LNCAP (cell line): ENCODE results near the gene VPS39.

Source experiments
- CTCF ChIP-seq: fragments of 450-650 bp; IDR thresholded peaks from 2 replicates; pipeline ENCODE4 v1.5.1; 2017; ENCODE audit warnings: mild to moderate bottlenecking

Gene VPS39

DNA sequence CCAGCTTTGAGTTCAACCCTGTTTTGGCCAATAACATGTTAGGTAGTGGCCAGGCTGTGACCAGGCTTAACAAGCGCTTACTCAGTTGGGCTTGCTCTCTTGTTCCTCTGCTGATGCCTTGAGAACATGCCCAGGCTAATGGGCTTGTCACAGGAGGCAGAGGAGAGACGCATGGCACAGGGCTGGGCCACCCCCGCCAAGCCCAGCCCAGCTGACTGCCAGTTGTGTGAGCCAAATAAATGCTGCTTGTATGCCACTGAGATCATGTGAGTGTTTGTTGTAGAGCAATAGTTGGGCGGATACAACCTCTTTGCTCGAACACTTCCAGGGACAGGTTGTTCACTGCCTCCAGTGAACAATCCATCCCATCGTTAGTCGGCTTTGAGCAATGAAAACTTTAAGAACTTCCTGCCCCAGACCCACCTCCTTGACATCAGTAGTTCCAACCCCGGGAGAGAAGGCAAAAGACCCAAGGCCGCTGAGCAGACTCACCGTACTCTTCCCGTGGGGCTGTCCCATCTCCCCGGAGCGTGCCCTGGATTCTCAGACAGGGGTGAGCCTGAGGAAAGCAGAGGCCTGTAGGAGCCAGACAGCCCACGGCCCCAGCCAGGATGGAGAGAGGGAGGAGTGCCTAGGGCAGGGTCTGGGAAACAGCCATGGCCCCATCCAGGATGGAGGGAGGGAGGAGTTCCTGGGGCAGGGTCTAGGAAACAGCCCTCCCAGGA, 55.7 kb downstream of the VPS39 start:
- TF ChIP-seq CTCF = no peak

GRCh38 chr15:42151736-42152135, 56.4 kb downstream of the VPS39 start:
- no peak for TF ChIP-seq CTCF

DNA sequence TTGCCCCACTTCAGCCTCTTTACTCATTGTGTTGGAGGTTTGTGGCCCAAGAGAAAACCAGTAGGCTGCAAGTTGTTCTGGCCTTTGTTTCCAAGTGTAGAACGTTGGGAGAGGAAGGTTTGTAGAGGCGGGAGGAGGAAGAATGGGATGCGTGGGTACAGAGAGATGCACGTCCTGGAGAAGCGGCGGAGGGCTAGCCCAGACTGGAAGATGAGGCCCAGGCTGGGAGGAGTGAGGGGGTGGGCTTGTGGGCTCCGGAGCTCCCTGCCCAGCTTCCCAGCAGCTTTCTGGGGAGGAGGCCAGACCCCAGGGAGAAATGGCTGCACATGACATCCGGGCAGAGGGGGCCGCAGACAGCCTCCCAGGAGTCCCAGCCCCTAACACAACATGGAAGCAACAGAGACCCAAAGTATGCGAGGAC, 57.0 kb downstream of the VPS39 start:
- no peak for TF ChIP-seq CTCF

DNA sequence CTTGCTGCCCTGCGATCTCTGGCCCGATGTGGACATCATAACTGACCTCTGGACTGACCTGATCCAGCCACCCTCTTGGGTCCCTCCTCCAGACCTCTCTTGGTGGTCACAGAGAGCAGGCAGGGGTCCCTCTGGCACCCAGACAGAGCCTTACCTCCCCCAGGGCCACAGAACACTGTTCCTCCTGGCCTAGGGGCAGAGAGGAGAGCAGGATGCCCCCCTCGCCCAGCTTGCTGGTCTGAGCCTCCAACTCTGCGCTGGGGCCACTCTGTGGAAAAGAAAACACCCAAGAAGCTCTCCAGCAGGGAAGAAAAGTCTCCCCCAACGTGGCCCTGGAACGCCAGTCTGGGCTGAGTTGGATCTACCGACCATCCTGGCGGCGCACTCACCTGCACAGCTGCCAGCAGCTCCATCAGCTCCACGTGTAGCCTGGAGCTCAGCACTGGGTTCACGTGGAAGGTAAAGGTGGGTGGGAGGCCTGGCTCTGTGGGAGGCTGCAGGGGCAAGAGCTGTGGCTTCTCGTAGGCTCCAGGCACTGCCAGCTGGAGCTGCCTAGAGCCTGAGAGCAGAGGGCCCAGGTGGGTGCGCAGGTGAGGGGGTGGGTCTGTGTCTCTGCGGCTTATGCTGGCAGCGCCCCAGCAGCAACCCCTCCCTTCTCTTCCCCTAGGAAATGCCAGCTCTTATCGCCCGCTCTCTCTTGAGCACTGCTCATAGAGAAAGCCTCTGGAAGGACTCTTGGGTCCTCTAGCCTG, 57.7 kb downstream of the VPS39 start:
- no peak for TF ChIP-seq CTCF

DNA sequence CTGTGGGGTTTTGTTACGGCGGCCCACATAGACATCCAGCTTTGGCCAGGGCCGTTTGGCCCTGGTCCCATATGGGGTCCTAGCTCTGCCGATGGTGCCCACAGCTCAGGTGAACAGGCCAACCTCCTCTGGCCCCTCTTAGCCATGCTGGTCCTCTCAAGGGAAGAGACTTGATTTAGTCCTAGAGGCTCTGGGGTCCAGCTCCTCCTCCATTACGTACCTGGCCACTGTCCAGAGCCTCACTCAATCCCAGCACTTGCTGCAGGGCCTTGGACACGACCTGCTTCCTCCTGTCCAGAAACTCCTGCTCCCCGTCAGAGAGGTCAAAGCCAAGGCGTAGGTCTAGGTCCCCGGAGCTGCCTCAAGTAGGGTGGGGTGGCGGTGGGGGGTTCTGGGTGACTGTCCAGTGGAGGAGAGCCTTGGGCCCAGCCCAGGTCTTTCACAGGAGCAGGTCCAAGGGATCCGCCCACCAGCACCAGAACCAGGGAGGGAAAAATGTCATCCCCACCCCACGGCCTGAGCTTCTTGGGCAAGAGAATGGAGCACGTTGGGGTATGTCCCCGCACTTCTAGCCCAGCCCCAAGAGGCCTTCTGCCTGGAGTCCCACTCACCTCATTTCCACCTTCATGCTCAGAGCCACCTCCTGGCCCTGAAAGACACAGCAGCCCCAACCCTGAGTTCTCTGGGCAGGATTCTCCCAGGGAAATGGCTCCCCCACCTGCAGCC, 58.4 kb downstream of the VPS39 start:
- no peak for TF ChIP-seq CTCF

DNA sequence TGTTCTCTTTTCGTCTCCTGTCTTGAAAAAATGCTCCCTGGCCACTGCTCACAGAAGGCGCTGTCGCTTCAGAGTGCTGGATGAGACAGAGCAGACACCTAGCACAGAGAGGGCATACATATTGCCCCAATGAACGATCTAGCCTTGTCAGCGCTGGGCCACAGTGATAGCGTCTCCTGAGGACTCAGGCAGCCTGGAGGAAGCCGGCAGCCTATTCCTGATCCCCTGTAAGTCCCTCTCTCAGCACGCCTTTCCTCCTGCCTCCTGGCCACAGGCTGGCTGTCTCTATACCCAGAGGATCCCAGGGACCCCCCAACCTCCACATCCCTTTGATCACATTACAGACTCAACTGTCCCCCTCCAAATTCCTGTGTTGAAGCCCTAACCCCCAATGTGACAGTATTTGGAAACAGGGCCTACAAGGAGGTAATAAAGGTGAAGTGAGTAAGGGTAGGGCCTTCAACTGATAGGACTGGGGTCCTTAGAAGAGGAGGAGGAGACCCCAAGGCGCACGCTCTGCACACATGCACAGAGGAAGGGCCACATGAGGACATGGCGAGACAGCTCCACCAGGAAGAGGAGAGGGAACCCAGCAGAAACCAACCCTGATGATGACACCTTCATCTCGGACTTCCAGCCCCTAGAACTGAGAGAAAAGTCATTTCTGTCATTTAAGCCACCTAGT, 59.2 kb downstream of the VPS39 start:
- no peak for TF ChIP-seq CTCF

GRCh38 chr15:42147431-42147735, 60.7 kb downstream of the VPS39 start:
- no peak for TF ChIP-seq CTCF
